GM13977 (cell line): ENCODE measurements around the gene PRDX2.
"Not testable (repeated sequence)": the region's sequence is repeated elsewhere in the genome, so short reads cannot be mapped to it uniquely, and the experiment has no call there.

ENCODE experiments used
- DNase-seq: peaks from one replicate; pipeline ENCODE4 v3.0.0; 2012; ENCODE audit warnings: low spot score
- in situ Hi-C: fragments of 300-500 bp; cut with MboI; formaldehyde crosslinking; loops from one replicate; pipeline ENCODE4 v1.12.0; 2022; ENCODE audit warnings: low sequenced_read_pairs, low pct_unique_long_range_greater_than_20kb, mixed read lengths, inconsistent platforms; ENCODE audit not compliant: unreplicated experiment
- TF ChIP-seq, protein P1 (sequence below): IDR thresholded peaks from 2 replicates; pipeline ENCODE4 v1.5.1; 2012; ENCODE audit warnings: mild to moderate bottlenecking, control low read depth; ENCODE audit not compliant: insufficient read depth; ENCODE audit errors: extremely low read depth, missing control alignments

Gene PRDX2

DNA sequence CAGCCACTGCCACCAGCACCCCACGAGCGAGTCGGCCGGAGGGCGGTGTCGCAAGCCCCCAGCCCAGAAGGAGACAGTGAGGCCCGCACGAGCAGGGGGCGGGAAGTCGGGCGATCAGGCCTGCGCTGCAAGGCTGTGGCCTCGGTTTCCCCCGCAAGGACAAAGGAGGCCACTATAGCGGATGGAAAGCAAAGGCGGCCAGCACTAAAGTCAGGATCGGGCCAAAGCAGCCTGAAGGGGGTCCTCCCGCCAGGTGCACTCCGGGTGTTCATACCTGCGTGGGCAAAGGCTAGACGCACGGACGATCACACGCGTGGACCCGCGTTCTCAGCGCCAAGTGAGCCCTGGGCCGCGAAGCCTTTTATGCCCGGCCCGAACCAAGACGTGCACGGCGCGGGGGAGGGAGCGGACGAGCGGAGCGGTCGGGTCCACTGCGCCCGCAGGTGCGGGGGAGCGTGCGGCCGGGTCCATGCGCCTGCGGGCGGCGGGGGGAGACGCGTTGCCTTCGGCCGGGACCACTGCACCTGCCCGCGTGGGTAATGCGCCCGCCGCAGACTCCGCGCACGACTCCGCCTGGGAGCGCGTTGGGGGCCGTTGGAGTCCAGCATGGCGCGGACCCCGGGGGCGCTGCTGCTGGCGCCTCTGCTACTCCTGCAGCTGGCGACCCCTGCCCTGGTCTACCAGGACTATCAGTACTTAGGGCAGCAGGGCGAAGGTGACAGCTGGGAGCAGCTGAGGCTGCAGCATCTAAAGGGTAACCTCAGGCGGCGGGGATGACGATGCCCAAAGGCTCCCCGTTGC lies at the start of gene PRDX2, which contains the start of gene THSD8:
Gene PRDX2 (minus strand): TSS at position 335 of the 801 bp plus-strand sequence. CDS start 539 bp downstream, outside the sequence.
Gene THSD8 (plus strand): TSS at position 604 of the 801 bp plus-strand sequence. CDS start 3 bp downstream, at position 607.
- DNase-seq: peak; percentile 85
- in situ Hi-C loops: no loop called here
- TF ChIP-seq, protein P1, sequence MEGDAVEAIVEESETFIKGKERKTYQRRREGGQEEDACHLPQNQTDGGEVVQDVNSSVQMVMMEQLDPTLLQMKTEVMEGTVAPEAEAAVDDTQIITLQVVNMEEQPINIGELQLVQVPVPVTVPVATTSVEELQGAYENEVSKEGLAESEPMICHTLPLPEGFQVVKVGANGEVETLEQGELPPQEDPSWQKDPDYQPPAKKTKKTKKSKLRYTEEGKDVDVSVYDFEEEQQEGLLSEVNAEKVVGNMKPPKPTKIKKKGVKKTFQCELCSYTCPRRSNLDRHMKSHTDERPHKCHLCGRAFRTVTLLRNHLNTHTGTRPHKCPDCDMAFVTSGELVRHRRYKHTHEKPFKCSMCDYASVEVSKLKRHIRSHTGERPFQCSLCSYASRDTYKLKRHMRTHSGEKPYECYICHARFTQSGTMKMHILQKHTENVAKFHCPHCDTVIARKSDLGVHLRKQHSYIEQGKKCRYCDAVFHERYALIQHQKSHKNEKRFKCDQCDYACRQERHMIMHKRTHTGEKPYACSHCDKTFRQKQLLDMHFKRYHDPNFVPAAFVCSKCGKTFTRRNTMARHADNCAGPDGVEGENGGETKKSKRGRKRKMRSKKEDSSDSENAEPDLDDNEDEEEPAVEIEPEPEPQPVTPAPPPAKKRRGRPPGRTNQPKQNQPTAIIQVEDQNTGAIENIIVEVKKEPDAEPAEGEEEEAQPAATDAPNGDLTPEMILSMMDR: no peak

DNA sequence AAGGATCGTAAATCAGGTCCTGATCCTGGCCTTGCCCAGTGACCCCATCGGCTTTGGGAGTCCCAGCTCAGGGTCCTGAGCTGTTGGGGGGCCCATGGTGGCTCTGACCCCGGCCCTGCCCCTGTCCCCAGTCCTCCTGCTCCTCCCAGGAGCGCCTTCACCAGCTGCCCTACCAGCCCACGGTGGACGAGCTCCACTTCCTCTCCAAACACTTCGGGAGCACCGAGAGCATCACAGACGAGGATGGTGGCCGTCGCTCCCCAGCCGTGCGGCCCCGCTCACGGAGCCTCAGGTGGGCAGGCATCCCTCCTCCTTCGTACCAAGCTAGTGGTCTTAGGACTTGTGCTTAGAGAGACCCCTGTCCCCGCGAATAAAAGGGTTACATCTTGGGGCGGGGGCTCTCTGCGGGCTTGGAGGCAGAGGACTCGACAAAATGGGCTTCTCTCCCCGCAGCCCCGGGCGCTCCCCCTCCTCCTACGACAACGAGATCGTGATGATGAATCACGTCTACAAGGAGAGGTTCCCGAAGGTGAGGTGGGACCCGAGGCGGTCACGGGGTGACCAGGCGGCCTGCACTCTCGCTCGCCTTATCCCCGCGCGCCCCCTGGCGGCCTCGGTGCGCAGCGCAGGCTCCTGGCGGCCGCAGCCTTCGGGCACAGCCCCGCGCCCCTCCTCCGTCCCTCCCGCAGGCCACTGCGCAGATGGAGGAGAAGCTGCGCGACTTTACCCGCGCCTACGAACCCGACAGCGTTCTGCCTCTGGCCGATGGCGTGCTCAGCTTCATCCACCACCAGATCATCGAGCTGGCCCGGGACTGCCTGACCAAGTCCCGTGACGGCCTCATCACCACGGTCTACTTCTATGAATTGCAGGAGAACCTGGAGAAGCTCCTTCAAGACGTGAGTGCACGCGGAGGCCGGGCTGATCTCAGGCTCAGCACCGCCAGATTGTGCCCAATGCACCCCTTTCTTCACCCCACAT lies 45.8 kb upstream of the PRDX2 start:
- in situ Hi-C loops: loop anchor here (10.0 kb wide), 1 partner anchor 83 kb away; no protein-coding TSS in a partner anchor
- TF ChIP-seq, protein P1: peak; percentile 100
- peak; percentile 93 for DNase-seq

DNA sequence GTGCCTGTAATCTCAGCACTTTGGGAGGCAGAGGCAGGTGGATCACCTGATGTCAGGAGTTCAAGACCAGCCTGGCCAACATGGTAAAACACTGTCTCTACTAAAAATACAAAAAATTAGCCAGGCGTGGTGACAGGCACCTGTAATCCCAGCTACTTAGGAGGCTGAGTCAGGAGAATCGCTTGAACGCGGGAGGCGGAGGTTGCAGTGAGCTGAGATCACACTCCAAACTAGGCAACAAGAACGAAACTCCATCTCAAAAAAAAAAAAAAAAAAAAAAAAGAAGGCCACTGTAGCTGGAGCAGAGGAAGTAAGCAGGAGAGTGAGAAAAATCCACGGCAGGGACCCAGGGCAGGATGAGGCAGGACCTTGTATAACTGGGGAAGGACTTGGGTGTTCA lies 45.0 kb upstream of the PRDX2 start:
- in situ Hi-C loops: loop anchor here (10.0 kb wide), 1 partner anchor 82 kb away; no protein-coding TSS in a partner anchor
- DNase-seq: not testable (repeated sequence)

DNA sequence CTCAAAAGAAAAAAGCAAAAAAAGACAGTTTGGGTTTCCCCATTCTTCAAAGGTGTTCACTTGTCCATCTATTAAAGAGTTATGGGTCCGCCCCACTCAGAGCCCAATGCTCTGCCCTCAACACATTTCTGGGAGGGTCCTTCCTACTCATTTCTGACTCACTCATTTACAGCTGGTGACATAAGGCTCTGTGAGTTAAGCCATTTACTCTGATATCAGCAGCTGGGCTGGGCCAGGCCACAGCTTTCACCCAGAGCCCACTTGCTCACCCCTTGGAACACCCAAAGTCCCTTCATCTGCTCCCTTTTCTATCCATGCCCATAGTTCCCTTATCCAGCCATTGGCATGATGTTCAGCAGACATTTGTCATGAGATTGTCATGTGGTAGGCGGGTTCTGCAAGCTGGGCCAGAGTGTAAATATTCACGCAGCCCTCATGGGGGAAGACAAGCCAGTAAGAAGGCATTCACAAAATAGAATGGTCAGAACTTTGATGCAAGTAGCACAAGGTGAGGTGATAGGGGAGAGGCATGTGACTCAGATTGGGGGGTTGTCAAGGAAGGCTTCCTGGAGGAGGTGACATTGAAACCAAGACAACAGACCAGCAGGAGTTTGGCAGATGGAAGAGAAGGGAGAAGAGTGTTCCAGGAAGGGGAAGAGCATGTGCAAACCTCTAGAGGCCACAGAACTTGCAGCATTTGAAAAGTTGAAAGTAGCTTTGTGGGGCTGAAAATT lies 42.6 kb upstream of the PRDX2 start:
- TF ChIP-seq, protein P1: no peak
- in situ Hi-C loops: loop anchor here (10.0 kb wide), 1 partner anchor 79 kb away; no protein-coding TSS in a partner anchor
- DNase-seq: no peak

DNA sequence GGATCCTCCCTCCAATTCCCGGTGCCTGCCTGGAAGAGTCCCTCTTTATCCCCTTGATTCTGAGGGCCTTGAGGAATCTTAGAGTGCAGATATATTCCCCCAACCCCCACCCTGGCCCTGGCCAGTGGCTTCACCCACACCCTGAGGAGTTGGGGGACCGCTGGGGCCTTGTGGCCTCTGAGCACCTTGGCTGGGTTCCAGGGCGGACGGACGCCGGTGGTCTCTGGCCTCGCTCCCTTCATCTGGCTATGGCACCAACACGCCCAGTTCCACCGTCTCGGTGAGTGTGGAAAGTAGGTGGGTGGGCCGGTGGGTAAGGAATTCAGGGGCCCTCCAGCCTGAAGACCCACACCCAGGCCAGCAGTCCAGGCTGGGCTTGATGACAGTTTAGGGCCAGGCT lies 41.7 kb upstream of the PRDX2 start:
- DNase-seq: no peak
- in situ Hi-C loops: loop anchor here (10.0 kb wide), 1 partner anchor 79 kb away; no protein-coding TSS in a partner anchor
- TF ChIP-seq, protein P1: no peak

DNA sequence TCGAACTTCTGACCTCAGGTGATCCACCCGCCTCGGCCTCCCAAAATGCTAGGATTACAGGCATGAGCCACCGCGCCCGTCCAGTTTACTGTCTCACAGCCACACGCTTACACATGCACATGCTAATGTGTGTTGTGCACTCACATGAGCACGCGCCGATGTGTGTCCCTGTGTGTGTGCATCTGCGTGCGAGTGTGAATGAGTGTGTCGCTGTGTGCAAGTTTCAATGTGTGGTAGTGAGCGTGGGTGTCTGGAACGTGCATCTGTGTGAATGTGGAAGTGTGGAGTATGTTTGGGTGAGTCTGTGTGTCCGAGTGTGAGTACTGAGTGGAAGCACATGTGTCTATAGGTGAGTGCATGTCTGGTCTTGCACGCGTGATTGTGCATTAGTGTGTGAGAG lies 40.9 kb upstream of the PRDX2 start:
- no peak for DNase-seq
- in situ Hi-C loops: loop anchor here (10.0 kb wide), 1 partner anchor 78 kb away; no protein-coding TSS in a partner anchor
- TF ChIP-seq, protein P1: no peak
